Caco-2 (cell line): ENCODE measurements around the gene SORBS2. TPM values are rescaled to one million over a fixed set of nuclear protein-coding genes. Genes with fewer than 3 reads are reported as not detected.

ENCODE experiments used
- BruUV-seq: library from RNA; stranded (reverse); fragments of 400-500 nt; replicated peaks from 2 replicates; lab custom pipeline; 2021; lab: Mats Ljungman, UMichigan
- CTCF ChIA-PET: fragments of 300-600 bp; sonication (Branson Sonifier 250); formaldehyde crosslinking; loops from one replicate; lab custom pipeline; 2022; ENCODE audit warnings: antibody characterized with exemption; lab: Charles Lee
- POLR2A ChIA-PET: fragments of 300-600 bp; sonication (Branson Sonifier 250); formaldehyde crosslinking; loops from one replicate; lab custom pipeline; 2022; ENCODE audit warnings: antibody characterized with exemption; lab: Charles Lee
- DNase-seq, 2 experiments: peaks; one replicate each; pipeline versions ENCODE4 v3.0.0 to v3.0.0-alpha.2; 2020 to 2022
- H3K27me3 ChIP-seq: replicated peaks from 2 replicates; pipeline ENCODE4 v1.6.0; 2011; ENCODE audit warnings: low read length; ENCODE audit not compliant: control insufficient read depth, insufficient read depth
- H3K36me3 ChIP-seq: 2 replicates; pipeline ENCODE4 v1.5.1; 2011; ENCODE audit warnings: low read length; ENCODE audit not compliant: control insufficient read depth, insufficient read depth
- H3K4me1 ChIP-seq: fragments of 250-450 bp; sonication (Bioruptor Pico); 2 replicates; pipeline ENCODE4 v1.5.1; 2020; ENCODE audit warnings: mild to moderate bottlenecking
- H3K4me3 ChIP-seq: 2 replicates; pipeline ENCODE4 v1.5.1; 2011; ENCODE audit warnings: low read depth, mild to moderate bottlenecking, control low read depth, low read length
- H3K9me3 ChIP-seq: fragments of 250-450 bp; sonication (Bioruptor Pico); 2 replicates; pipeline ENCODE4 v1.5.1; 2020; ENCODE audit warnings: mild to moderate bottlenecking, moderate library complexity
- H3K27ac Mint-ChIP-seq: one replicate; pipeline ENCODE4 v1.8.0; 2022; ENCODE audit warnings: mixed read lengths; ENCODE audit not compliant: unreplicated experiment
- H3K27me3 Mint-ChIP-seq: one replicate; pipeline ENCODE4 v1.8.0; 2022; ENCODE audit warnings: mixed read lengths; ENCODE audit not compliant: insufficient read depth, unreplicated experiment
- H3K36me3 Mint-ChIP-seq: one replicate; pipeline ENCODE4 v1.8.0; 2022; ENCODE audit warnings: mild to moderate bottlenecking, mixed read lengths; ENCODE audit not compliant: insufficient read depth, unreplicated experiment
- H3K4me1 Mint-ChIP-seq: one replicate; pipeline ENCODE4 v1.8.0; 2022; ENCODE audit warnings: low read depth, mixed read lengths; ENCODE audit not compliant: unreplicated experiment
- H3K4me3 Mint-ChIP-seq: one replicate; pipeline ENCODE4 v1.8.0; 2022; ENCODE audit warnings: mild to moderate bottlenecking, moderate library complexity, mixed read lengths; ENCODE audit not compliant: unreplicated experiment
- H3K9me3 Mint-ChIP-seq: one replicate; pipeline ENCODE4 v1.8.0; 2022; ENCODE audit warnings: mixed read lengths; ENCODE audit not compliant: unreplicated experiment
- CTCF ChIP-seq, 2 experiments: fragments of 200-600 bp in 1 of 2; IDR thresholded peaks; 1 replicate in 1 of 2; 2 replicates in 1 of 2; pipeline versions ENCODE4 v1.5.1 to v1.8.0; 2011 to 2022; ENCODE audit warnings: antibody characterized with exemption in 1 of 2, control low read depth in 1 of 2, inconsistent platforms in 1 of 2, low read depth in 1 of 2, low read length in 1 of 2, mild to moderate bottlenecking in 1 of 2, moderate library complexity in 1 of 2; ENCODE audit not compliant: insufficient read depth in 1 of 2, severe bottlenecking in 1 of 2, unreplicated experiment in 1 of 2
- intact Hi-C: fragments of 100-400 bp; cut with micrococcal nuclease; formaldehyde crosslinking; loops from one replicate; pipeline ENCODE4 v1.10.0; 2022; ENCODE audit not compliant: unreplicated experiment
- total RNA-seq: library from RNA; stranded (reverse); gene quantifications from 2 replicates; pipeline ENCODE4 v1.2.3, GENCODE V29; 2022

SORBS2 gene
- total RNA-seq, 1 experiment from 2014 or later: 47.7 TPM

- intact Hi-C loops: loop anchor here (1.0 to 2.0 kb wide), 3 partner anchors 63 to 117 kb away; no protein-coding TSS in a partner anchor
- H3K9me3 ChIP-seq: 0 out of 2 replicates have a peak, but pooled peaks cover 4% of the 10 kb centered on the region
- ChIA-PET CTCF (no interaction called here), POLR2A (no interaction called here)
- Mint-ChIP-seq H3K36me3 (peaks cover 8% of the 10 kb centered on the region), H3K27ac (peak overlapping the region; percentile 96), H3K9me3 (no peaks in the 10 kb centered on the region), H3K27me3 (no peaks in the 10 kb centered on the region), H3K4me3 (peak overlapping the region; percentile 49), H3K4me1 (peaks cover 39% of the 10 kb centered on the region)
- peak in 1 of 2 experiments; percentile 71 for DNase-seq
- no TSS peak for BruUV-seq
- no peaks in the 10 kb centered on the region; the same call in 1 of the 2 replicates for H3K36me3 ChIP-seq
- no peak for TF ChIP-seq CTCF (IDR thresholded peaks at IDR 0.05; ENCODE audit: insufficient read depth in 1 of 2, low read depth in 1 of 2, low read length in 1 of 2, severe bottlenecking in 1 of 2, unreplicated experiment in 1 of 2)
- H3K4me1 ChIP-seq: peaks cover 40% of the 10 kb centered on the region
- H3K27me3 ChIP-seq: no peaks in the 10 kb centered on the region
- no peak overlapping the region for H3K4me3 ChIP-seq
Observed at GRCh38 chr4:185713731-185714130, 98.3 kb downstream of the SORBS2 start.

- TF ChIP-seq CTCF (IDR thresholded peaks at IDR 0.05; ENCODE audit: insufficient read depth in 1 of 2, low read depth in 1 of 2, low read length in 1 of 2, severe bottlenecking in 1 of 2, unreplicated experiment in 1 of 2): no peak
- CTCF ChIA-PET: no interaction called here
- intact Hi-C loops: loop anchor here (1.0 to 2.0 kb wide), 3 partner anchors 62 to 117 kb away; no protein-coding TSS in a partner anchor
- no peaks in the 10 kb centered on the region for H3K27me3 Mint-ChIP-seq
- peak overlapping the region; percentile 96 for H3K27ac Mint-ChIP-seq
- Histone ChIP-seq H3K27me3 (no peaks in the 10 kb centered on the region), H3K36me3 (no peaks in the 10 kb centered on the region; the same call in 1 of the 2 replicates), H3K9me3 (0 out of 2 replicates have a peak, but pooled peaks cover 4% of the 10 kb centered on the region), H3K4me3 (no peak overlapping the region), H3K4me1 (peaks cover 37% of the 10 kb centered on the region)
- H3K4me3 Mint-ChIP-seq: peak overlapping the region; percentile 49
- peak in 1 of 2 experiments; percentile 46 for DNase-seq
- no peaks in the 10 kb centered on the region for H3K9me3 Mint-ChIP-seq
- POLR2A ChIA-PET: no interaction called here
- peaks cover 8% of the 10 kb centered on the region for H3K36me3 Mint-ChIP-seq
- BruUV-seq: no TSS peak
- H3K4me1 Mint-ChIP-seq: peaks cover 35% of the 10 kb centered on the region
Observed at GRCh38 chr4:185713272-185713671, 98.7 kb downstream of the SORBS2 start.

GRCh38 chr4:185712350-185713024 is 99.5 kb downstream of the SORBS2 start:
- H3K27me3 Mint-ChIP-seq: no peaks in the 10 kb centered on the region
- 0 out of 2 replicates have a peak, but pooled peaks cover 4% of the 10 kb centered on the region for H3K9me3 ChIP-seq
- peak; percentile 53 to 64 for DNase-seq
- peak overlapping the region; percentile 49 for H3K4me3 Mint-ChIP-seq
- peaks cover 8% of the 10 kb centered on the region for H3K36me3 Mint-ChIP-seq
- peaks cover 37% of the 10 kb centered on the region for H3K4me1 ChIP-seq
- TF ChIP-seq CTCF (IDR thresholded peaks at IDR 0.05; ENCODE audit: insufficient read depth in 1 of 2, low read depth in 1 of 2, low read length in 1 of 2, severe bottlenecking in 1 of 2, unreplicated experiment in 1 of 2): no peak
- CTCF ChIA-PET: no interaction called here
- no peaks in the 10 kb centered on the region; the same call in 1 of the 2 replicates for H3K36me3 ChIP-seq
- H3K4me3 ChIP-seq: no peak overlapping the region
- intact Hi-C loops: loop anchor here (1.0 to 2.0 kb wide), 3 partner anchors 62 to 118 kb away; no protein-coding TSS in a partner anchor
- peak overlapping the region; percentile 96 for H3K27ac Mint-ChIP-seq
- no TSS peak for BruUV-seq
- H3K9me3 Mint-ChIP-seq: no peaks in the 10 kb centered on the region
- no peaks in the 10 kb centered on the region for H3K27me3 ChIP-seq
- POLR2A ChIA-PET: no interaction called here
- H3K4me1 Mint-ChIP-seq: peaks cover 35% of the 10 kb centered on the region
